Right renal pelvis (tissue), 4 donors: ENCODE results near the gene ELMO2. TPM values are rescaled to one million over a fixed set of nuclear protein-coding genes. Genes with fewer than 3 reads are reported as not detected.

Experiments used
- polyA plus RNA-seq, 4 donors: library from polyadenylated mRNA; unstranded; fragments of 120-200 nt; gene quantifications; one replicate each; pipeline ENCODE4 v1.2.1, GENCODE V29; 2013; ENCODE audit not compliant: insufficient read length in 4 of 4

The ELMO2 gene
- polyA plus RNA-seq, 4 donors: 59.4 to 75.5 (median 60.8) TPM

Other genes starting within 250 kb of the ELMO2 start
- gene CDH22, start 98.1 kb downstream of the ELMO2 start, polyA plus RNA-seq: under 1 TPM in 2 of 4 donors, not detected in 2; 0.07 to 0.12 TPM
- 10 to 100 TPM; 22.9 to 33.9 (median 28.2) TPM for gene ZNF334, start 106.9 kb upstream of the ELMO2 start, polyA plus RNA-seq
- not detected for gene OCSTAMP, start 144.0 kb upstream of the ELMO2 start, polyA plus RNA-seq
- gene SLC13A3, start 244.8 kb upstream of the ELMO2 start, polyA plus RNA-seq: 10 to 100 TPM; 10.2 to 29.1 (median 16.3) TPM